ENCODE data around the gene EIF4A2. TPM values are rescaled to one million over a fixed set of nuclear protein-coding genes. Genes with fewer than 3 reads are reported as not detected.

The EIF4A2 gene
- total and polyA plus RNA-seq, 9 of the 15 experiments (the other 6 are each of a cell fraction or from before 2014, with no cell fraction given), result 307 to 754 (median 435) TPM

DNA sequence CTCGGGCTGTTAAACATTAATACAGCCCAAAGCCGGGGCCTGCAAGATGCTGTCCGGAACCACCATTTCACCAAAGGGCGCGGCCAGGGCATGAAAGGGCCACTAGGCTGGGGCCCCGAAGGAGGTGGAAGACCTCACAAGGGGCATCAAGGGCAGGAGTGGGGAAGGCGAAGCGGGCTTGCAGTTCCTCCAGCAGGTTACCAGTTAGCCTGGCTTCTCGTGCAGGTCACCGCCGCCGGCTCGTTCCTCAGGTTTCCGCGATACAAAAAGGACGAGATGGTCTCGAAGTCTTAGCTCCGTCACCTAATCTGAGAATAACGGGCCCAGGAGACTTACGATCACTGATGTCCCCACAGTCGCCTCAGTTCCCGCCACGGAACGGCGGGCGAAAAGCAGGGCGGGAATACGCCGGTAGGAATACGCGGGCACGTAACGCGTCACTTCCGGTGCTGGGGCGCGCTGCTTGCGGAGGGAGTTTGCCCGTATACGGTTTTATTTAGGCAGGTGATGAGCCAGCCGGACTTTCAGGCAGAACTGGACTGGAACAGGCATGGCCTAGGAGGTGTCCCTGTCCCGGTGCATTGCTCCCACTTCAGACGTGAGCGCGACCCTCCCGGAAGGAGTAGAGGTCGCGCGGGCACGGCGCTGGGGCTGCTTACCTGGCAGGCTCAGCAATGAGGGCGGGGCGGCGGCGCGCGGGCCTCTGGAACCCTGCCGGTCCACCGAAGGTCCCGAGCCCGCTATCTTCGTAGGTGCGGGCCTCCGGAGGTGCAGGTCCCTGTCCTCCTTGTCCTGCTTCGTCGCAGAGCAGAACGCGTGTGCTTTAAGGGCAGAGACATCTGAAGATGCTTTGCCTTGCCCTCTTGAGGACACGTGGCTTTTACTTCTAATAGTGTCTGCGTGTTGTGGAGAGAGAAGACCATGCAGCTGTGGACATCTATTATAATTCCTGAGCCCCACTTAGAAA lies 23.0 kb downstream of the EIF4A2 start, which contains the start of gene RFC4 (continued):
- no peak for TF ChIP-seq ILK (tag; IDR thresholded peaks at IDR 0.05; ENCODE audit: borderline replicate concordance, low read depth)
- TF ChIP-seq IRF2 (CRISPR knock-in tag; IDR thresholded peaks at IDR 0.05), result no peak
- no peak for TF ChIP-seq ZNF449 (CRISPR knock-in tag; IDR thresholded peaks at IDR 0.05)
- TF ChIP-seq, protein P1, sequence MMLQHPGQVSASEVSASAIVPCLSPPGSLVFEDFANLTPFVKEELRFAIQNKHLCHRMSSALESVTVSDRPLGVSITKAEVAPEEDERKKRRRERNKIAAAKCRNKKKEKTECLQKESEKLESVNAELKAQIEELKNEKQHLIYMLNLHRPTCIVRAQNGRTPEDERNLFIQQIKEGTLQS (IDR thresholded peaks at IDR 0.05), result no peak; the same call in 1 of the 2 replicates
- TF ChIP-seq, protein P1 (CRISPR knock-in tag; conservative IDR thresholded peaks at IDR 0.05), result no peak; the same call in 1 of the 2 replicates
- peak; percentile 84 for TF ChIP-seq SIN3B (IDR thresholded peaks at IDR 0.05; ENCODE audit: low read depth)
- TF ChIP-seq NFIC (IDR thresholded peaks at IDR 0.05), result no peak; the same call in none of the 2 replicates
- TF ChIP-seq, protein P2, sequence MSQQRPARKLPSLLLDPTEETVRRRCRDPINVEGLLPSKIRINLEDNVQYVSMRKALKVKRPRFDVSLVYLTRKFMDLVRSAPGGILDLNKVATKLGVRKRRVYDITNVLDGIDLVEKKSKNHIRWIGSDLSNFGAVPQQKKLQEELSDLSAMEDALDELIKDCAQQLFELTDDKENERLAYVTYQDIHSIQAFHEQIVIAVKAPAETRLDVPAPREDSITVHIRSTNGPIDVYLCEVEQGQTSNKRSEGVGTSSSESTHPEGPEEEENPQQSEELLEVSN (IDR thresholded peaks at IDR 0.05; ENCODE audit: borderline replicate concordance in 1 of 2, extremely low read depth in 1 of 2, insufficient read depth in 1 of 2, insufficient read length in 1 of 2, low read depth in 1 of 2, low read length in 1 of 2, poor library complexity in 1 of 2, severe bottlenecking in 1 of 2), result peak; percentile 95 to 96
- TF ChIP-seq ARID2 (IDR thresholded peaks at IDR 0.05), result no peak
- TF ChIP-seq HES1 (IDR thresholded peaks at IDR 0.05; ENCODE audit: low read depth), result no peak
- no peak for TF ChIP-seq ZBTB7A (IDR thresholded peaks at IDR 0.05; ENCODE audit: borderline replicate concordance, control insufficient read depth, low read depth, low read length)
- TF ChIP-seq RBM22 (IDR thresholded peaks at IDR 0.05; ENCODE audit: low read depth, low read length, poor library complexity, severe bottlenecking), result no peak
- TF ChIP-seq MCM2 (IDR thresholded peaks at IDR 0.05; ENCODE audit: low read depth), result no peak
- no peak for TF ChIP-seq SNRNP70 (optimal IDR thresholded peaks at IDR 0.05; ENCODE audit: low read depth, low read length)
- TF ChIP-seq HIVEP1 (CRISPR knock-in tag; IDR thresholded peaks at IDR 0.05), result no peak
- TF ChIP-seq CCNT2 (IDR thresholded peaks at IDR 0.05; ENCODE audit: borderline replicate concordance, extremely low read depth, insufficient read length, low read depth, low read length), result no peak
- no peak for TF ChIP-seq TRIM25 (IDR thresholded peaks at IDR 0.05; ENCODE audit: borderline replicate concordance)
- TF ChIP-seq TBP (optimal IDR thresholded peaks at IDR 0.05; ENCODE audit: low read depth, low read length), result peak; percentile 79
- no peak for TF ChIP-seq ZNF408 (CRISPR knock-in tag; IDR thresholded peaks at IDR 0.05; ENCODE audit: low read depth)

Data from K562 (cell line).